Measurements from ENCODE around the gene MSI2. TPM values are rescaled to one million over a fixed set of nuclear protein-coding genes. Genes with fewer than 3 reads are reported as not detected.

Gene MSI2
- total RNA-seq, 1 donor from 2014 or later: 23.1 TPM

DNA sequence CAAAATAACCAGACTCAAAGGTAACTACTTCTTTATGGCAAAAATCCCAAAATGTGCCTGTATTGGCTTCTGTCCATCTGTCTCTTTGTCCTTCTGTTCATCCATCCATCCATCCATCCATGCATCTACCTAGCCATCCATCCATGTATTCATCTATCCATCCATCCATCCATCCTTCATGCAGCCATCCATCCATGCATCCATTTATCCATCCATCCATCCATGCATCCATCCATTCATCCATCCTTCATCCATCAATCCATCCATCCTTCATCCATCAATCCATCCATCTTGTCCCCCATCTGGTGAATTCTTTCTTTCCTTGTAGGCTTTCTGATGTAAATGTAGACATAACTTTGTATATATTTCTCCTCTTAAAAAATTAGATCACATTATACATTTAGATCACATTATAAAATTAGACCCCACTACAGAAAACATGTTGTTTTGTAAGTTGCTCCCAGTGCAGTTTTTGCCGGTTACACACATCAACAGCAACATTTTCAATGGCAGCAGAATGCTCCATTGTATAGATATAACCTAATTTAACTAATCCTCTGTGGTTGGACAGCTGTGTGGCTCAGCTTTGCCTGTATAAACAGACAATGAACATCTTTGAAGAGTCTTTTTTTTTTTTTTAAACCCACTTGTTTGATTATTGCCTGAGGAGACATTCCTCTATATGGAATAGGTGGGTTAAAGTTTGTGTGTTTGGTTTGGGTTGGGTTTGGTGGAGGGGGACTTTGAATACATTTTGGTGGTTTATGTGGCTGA, 72.0 kb downstream of the MSI2 start:
- no peak overlapping the region for H3K4me3 Mint-ChIP-seq (ENCODE audit: unreplicated experiment)
- no peak for DNase-seq (ENCODE audit: low spot score)
- H3K27me3 Mint-ChIP-seq (ENCODE audit: low read depth): no peaks in the 10 kb centered on the region
- H3K27ac Mint-ChIP-seq (ENCODE audit: unreplicated experiment): no peak overlapping the region
- H3K36me3 Mint-ChIP-seq (ENCODE audit: low read depth): peaks cover 1% of the 10 kb centered on the region
- TF ChIP-seq, protein P1, sequence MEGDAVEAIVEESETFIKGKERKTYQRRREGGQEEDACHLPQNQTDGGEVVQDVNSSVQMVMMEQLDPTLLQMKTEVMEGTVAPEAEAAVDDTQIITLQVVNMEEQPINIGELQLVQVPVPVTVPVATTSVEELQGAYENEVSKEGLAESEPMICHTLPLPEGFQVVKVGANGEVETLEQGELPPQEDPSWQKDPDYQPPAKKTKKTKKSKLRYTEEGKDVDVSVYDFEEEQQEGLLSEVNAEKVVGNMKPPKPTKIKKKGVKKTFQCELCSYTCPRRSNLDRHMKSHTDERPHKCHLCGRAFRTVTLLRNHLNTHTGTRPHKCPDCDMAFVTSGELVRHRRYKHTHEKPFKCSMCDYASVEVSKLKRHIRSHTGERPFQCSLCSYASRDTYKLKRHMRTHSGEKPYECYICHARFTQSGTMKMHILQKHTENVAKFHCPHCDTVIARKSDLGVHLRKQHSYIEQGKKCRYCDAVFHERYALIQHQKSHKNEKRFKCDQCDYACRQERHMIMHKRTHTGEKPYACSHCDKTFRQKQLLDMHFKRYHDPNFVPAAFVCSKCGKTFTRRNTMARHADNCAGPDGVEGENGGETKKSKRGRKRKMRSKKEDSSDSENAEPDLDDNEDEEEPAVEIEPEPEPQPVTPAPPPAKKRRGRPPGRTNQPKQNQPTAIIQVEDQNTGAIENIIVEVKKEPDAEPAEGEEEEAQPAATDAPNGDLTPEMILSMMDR (IDR thresholded peaks at IDR 0.05): no peak
- H3K4me1 Mint-ChIP-seq (ENCODE audit: low read depth): no peaks in the 10 kb centered on the region
- no peaks in the 10 kb centered on the region for H3K9me3 Mint-ChIP-seq (ENCODE audit: low read depth)

DNA sequence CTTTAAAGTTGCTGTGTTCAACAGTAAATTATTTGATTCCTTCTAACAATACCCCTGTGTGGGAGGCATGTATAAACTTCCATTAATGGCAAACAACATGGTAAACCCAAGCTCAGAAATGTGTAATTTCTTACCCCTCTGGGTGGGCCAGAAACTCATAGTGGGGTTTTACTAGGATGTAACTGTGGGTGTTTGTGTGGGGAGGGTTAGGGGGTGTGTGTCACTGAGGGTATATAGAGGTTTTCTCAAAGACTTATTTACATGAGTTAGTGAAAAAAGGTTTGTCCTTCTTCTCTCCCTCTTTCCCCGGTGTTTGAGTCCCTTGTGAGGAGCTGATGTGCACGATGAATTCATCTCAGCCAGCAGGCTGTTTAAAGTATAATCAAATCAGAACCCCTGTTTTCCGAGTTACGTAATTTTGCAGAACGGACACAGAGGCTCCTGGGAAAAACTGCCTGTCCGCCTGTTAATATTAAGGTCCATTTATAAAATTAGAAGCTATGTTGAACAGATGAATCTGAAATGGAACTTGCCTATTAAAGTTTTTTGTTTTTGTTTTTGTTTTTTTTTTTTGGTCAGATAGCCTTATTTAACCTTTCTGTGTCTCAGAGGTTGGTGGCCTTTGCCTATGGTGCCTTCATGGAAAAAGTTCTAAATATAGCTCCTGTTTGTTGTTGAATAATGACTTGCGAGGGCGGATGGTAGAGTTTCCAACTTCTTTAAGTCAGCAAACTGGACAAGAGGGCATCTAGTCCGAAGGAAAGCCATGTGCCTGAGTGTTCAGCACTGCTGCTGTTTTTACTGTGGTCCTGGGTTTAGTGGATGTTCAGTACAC, 73.3 kb downstream of the MSI2 start:
- Mint-ChIP-seq H3K4me1 (ENCODE audit: low read depth) (no peaks in the 10 kb centered on the region), H3K9me3 (ENCODE audit: low read depth) (no peaks in the 10 kb centered on the region), H3K27me3 (ENCODE audit: low read depth) (no peaks in the 10 kb centered on the region)

DNA sequence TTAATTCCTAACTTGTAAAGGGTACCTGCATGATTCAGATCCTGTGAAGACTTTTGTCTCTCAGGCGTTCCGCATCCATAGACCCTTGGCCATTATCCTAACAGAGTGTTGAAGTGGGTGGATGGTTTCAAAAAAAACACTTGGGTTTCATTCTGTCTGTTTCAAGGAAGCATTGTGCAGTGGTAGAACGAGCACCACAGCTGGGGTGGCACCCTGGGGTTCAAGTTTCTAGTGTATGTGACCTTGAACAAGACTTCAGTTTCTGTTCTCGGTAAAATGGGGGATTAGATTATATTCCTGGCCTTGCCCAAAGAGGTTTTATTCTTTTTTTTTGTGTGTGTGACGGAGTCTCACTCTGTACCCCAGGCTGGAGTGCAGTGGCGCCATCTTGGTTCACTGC, 74.3 kb downstream of the MSI2 start:
- no peaks in the 10 kb centered on the region for H3K9me3 Mint-ChIP-seq (ENCODE audit: low read depth)
- TF ChIP-seq, protein P1 (IDR thresholded peaks at IDR 0.05): no peak
- no peak for DNase-seq (ENCODE audit: low spot score)
- no peaks in the 10 kb centered on the region for H3K36me3 Mint-ChIP-seq (ENCODE audit: low read depth)
- H3K27me3 Mint-ChIP-seq (ENCODE audit: low read depth): no peaks in the 10 kb centered on the region
- no peak overlapping the region for H3K4me3 Mint-ChIP-seq (ENCODE audit: unreplicated experiment)
- no peak overlapping the region for H3K27ac Mint-ChIP-seq (ENCODE audit: unreplicated experiment)
- no peaks in the 10 kb centered on the region for H3K4me1 Mint-ChIP-seq (ENCODE audit: low read depth)

More for the DNA sequence above, 73.3 kb downstream of the MSI2 start:
- no peak for DNase-seq (ENCODE audit: low spot score)
- no peak overlapping the region for H3K27ac Mint-ChIP-seq (ENCODE audit: unreplicated experiment)
- H3K36me3 Mint-ChIP-seq (ENCODE audit: low read depth): no peaks in the 10 kb centered on the region
- TF ChIP-seq, protein P1 (IDR thresholded peaks at IDR 0.05): no peak
- no peak overlapping the region for H3K4me3 Mint-ChIP-seq (ENCODE audit: unreplicated experiment)

DNA sequence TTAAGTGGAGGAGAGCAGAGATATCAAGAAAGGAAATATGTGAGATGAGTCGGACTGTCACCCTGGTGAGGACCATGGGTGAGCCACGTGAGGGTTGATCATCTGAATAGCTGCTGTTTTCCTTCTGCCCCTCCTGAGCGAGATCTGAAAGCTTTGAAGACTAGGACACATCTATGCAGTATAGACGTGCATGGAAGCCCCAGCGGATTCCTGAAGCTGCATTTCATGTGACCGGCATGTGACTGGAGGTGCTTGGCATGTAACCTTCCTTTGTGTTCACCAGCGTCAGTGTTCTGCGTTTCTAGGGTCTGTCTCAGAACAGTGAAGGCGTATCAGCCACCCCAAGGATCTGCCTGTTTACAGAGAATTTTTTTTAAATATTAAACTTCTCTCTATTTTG, 75.1 kb downstream of the MSI2 start:
- Mint-ChIP-seq H3K4me1 (ENCODE audit: low read depth) (no peaks in the 10 kb centered on the region), H3K36me3 (ENCODE audit: low read depth) (no peaks in the 10 kb centered on the region), H3K4me3 (ENCODE audit: unreplicated experiment) (no peak overlapping the region)

DNA sequence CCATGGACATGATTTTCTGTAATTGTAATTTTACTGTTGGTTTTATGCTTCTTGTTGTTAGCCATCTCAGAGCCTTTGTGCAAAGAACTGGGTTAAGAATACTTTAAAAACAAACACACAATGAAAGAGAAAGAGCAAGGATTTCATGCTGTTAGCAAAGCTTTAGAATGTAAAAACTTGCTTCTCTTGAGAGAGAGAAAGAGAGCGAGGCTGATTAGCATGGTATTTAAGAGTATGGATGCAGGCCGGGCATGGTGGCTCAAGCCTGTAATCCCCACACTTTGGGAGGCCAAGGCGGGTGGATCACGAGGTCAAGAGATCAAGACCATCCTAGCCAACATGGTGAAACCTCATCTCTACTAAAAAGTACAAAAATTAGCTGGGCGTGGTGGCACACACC, 76.2 kb downstream of the MSI2 start:
- Mint-ChIP-seq H3K27ac (ENCODE audit: unreplicated experiment) (no peak overlapping the region), H3K9me3 (ENCODE audit: low read depth) (peaks cover 3% of the 10 kb centered on the region), H3K36me3 (ENCODE audit: low read depth) (no peaks in the 10 kb centered on the region), H3K4me1 (ENCODE audit: low read depth) (no peaks in the 10 kb centered on the region), H3K27me3 (ENCODE audit: low read depth) (no peaks in the 10 kb centered on the region), H3K4me3 (ENCODE audit: unreplicated experiment) (no peak overlapping the region)
- no peak for DNase-seq (ENCODE audit: low spot score)
- TF ChIP-seq, protein P1 (IDR thresholded peaks at IDR 0.05): no peak

More for the DNA sequence above, 75.1 kb downstream of the MSI2 start:
- no peaks in the 10 kb centered on the region for H3K27me3 Mint-ChIP-seq (ENCODE audit: low read depth)
- H3K9me3 Mint-ChIP-seq (ENCODE audit: low read depth): no peaks in the 10 kb centered on the region
- TF ChIP-seq, protein P1 (IDR thresholded peaks at IDR 0.05): no peak
- DNase-seq (ENCODE audit: low spot score): no peak
- no peak overlapping the region for H3K27ac Mint-ChIP-seq (ENCODE audit: unreplicated experiment)

Measured in chondrocyte (in vitro differentiated cells).